Measurements from ENCODE around the gene C2CD2.

GRCh38 chr21:41858466-41859296, 95.1 kb downstream of the C2CD2 start:
- TF ChIP-seq POLR2AphosphoS5 (IDR thresholded peaks at IDR 0.05; ENCODE audit: low read depth, low read length) (no peak), TAF1 (IDR thresholded peaks at IDR 0.05; ENCODE audit: borderline replicate concordance, low read depth, low read length) (no peak), POLR2A (IDR thresholded peaks at IDR 0.05; ENCODE audit: low read depth, low read length) (no peak)

Measured in GM12892 (cell line).